Spleen (tissue), 11 donors: ENCODE measurements around the gene CXXC1. TPM values are rescaled to one million over a fixed set of nuclear protein-coding genes. Genes with fewer than 3 reads are reported as not detected.
A peak's percentile ranks its signal among the peaks of the same experiment; 100 is the strongest.
"Not testable (repeated sequence)": the region's sequence is repeated elsewhere in the genome, so short reads cannot be mapped to it uniquely, and the experiment has no call there.

Experiments
- DNase-seq: peaks from one replicate; pipeline ENCODE4 v3.0.0-alpha.2; 2020
- H3K27ac ChIP-seq, 8 donors: fragments of 200-600 bp; sonication (generic) in 7 of 8; 1 replicate in 4 of 8; 2 replicates in 4 of 8; pipeline versions ENCODE4 v1.5.0 to v1.8.0; 2016 to 2021; ENCODE audit warnings: inconsistent platforms in 4 of 8, mild to moderate bottlenecking in 4 of 8, moderate library complexity in 1 of 8
- H3K27me3 ChIP-seq, 7 donors: fragments of 200-600 bp; sonication (generic) in 6 of 7; replicated peaks in 1 of 7; 1 replicate in 4 of 7; 2 replicates in 3 of 7; pipeline versions ENCODE4 v1.5.0 to v1.8.0; 2016 to 2021; ENCODE audit warnings: inconsistent platforms in 3 of 7, mild to moderate bottlenecking in 1 of 7
- H3K36me3 ChIP-seq, 6 donors: fragments of 200-600 bp; sonication (generic) in 5 of 6; 1 replicate in 4 of 6; 2 replicates in 2 of 6; pipeline versions ENCODE4 v1.5.0 to v1.8.0; 2016 to 2021; ENCODE audit warnings: inconsistent platforms in 2 of 6
- H3K4me1 ChIP-seq, 6 donors: fragments of 200-600 bp; sonication (generic) in 5 of 6; 1 replicate in 3 of 6; 2 replicates in 3 of 6; pipeline versions ENCODE4 v1.5.0 to v1.8.0; 2016 to 2021; ENCODE audit warnings: inconsistent platforms in 3 of 6
- H3K4me3 ChIP-seq, 8 donors: fragments of 200-600 bp; sonication (generic) in 7 of 8; 1 replicate in 4 of 8; 2 replicates in 4 of 8; pipeline versions ENCODE4 v1.5.0 to v1.8.0; 2016 to 2021; ENCODE audit warnings: inconsistent platforms in 4 of 8, mild to moderate bottlenecking in 4 of 8, moderate library complexity in 2 of 8
- H3K9me3 ChIP-seq, 8 donors: fragments of 200-600 bp; sonication (generic) in 7 of 8; 1 replicate in 4 of 8; 2 replicates in 4 of 8; pipeline versions ENCODE4 v1.5.0 to v1.8.0; 2016 to 2021; ENCODE audit warnings: inconsistent platforms in 4 of 8
- POLR2A ChIP-seq, 3 donors: fragments of 450-650 bp; IDR thresholded peaks; one replicate each; pipeline ENCODE4 v1.5.1; 2017; ENCODE audit warnings: antibody characterized with exemption in 3 of 3, mild to moderate bottlenecking in 1 of 3
- POLR2AphosphoS5 ChIP-seq, 3 donors: sonication (generic); formaldehyde crosslinking; IDR thresholded peaks; one replicate each; pipeline ENCODE4 v1.5.1; 2017; ENCODE audit warnings: antibody characterized with exemption in 3 of 3
- WGBS, 5 donors: extraction: QIAGEN DNeasy Blood & Tissue Kit in 3 of 5; methylation state at CpG; one replicate each; pipeline versions ENCODE4 v1.1.5 to v1.1.7; 2013 to 2018; 5-methylcytosine and 5-hydroxymethylcytosine counted together
- intact Hi-C: fragments of 100-400 bp; cut with DNase I; formaldehyde crosslinking; loops from one replicate; pipeline ENCODE4 v1.15.0; 2023; ENCODE audit warnings: low total_unique reads
- polyA plus RNA-seq, 3 donors: library from polyadenylated mRNA; stranded (reverse); fragments of 200-250 nt; gene quantifications; one replicate each; pipeline ENCODE4 v1.2.1, GENCODE V29; 2013
- total RNA-seq, 7 donors: library from RNA; depleted of rRNA in 3 of 7; stranded (reverse); fragments of >200 nt in 3 of 7; fragmentation: NEBNext Ultra II Directional in 4 of 7; extraction: Animal tissue kit (Norgen Biotek cat#: 25700) in 4 of 7; gene quantifications; one replicate each; pipeline versions ENCODE4 v1.1.0 to v1.2.1, GENCODE V29; 2016 to 2021
- TF ChIP-seq, protein P1 (sequence below), 11 experiments: fragments of 200-600 bp in 7 of 11; fragments of 450-650 bp in 4 of 11; sonication (generic) in 4 of 11; IDR thresholded peaks in 8 of 11; conservative IDR thresholded peaks in 3 of 11; 1 replicate in 7 of 11; 2 replicates in 4 of 11; pipeline versions ENCODE4 v1.4.0 to v1.8.0; 2016 to 2021; ENCODE audit warnings: antibody characterized with exemption in 11 of 11, inconsistent platforms in 4 of 11, mild to moderate bottlenecking in 1 of 11
- donor health status: healthy with polysubstance abuse.
- donor health status: DM: no; HTN: no; CAD: no; lungs with moderate emphysema.
- donor health status: DM: no; HTN: no; CAD: no.
- donor health status: Bipolar disorder and iron deficiency.
- donor health status: healthy.
- donor health status: DM: no; HTN: no; CAD: no.
- donor health status: DM: yes; HTN: yes; CAD: no.

The CXXC1 gene
- total and polyA plus RNA-seq, 10 donors = 53.6 to 129 (median 102) TPM

DNA sequence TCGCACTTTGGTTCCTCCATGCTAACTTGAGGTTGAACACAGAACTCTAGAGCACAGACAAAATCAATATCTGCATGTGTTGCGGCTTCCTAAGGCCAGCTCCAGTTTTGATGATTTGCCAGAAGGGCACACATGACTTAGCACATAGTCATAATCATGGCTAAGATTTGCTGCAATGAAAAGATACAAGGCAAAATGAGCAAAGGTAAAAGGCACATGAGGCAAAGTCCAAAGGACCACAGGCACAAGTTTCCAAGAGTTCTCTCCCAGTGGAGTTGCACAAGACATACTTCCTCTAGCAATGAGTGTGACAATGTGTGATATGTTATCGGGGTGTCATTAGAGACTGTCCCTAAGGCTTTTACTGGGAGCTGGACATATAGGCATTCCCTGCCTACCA lies 24.2 kb upstream of the CXXC1 start:
- no peak overlapping the region for H3K27ac ChIP-seq
- intact Hi-C loops = no loop called here
- H3K36me3 ChIP-seq = no peaks in the 10 kb centered on the region
- no peak for DNase-seq
- peaks cover 3 to 70% (median 37%) of the 10 kb centered on the region in 6 donors for H3K4me1 ChIP-seq
- H3K4me3 ChIP-seq = no peak overlapping the region
- WGBS, 5 donors = 78 to 93% (median 86%) methylated on average over 3 of the region's 3 CpGs
- TF ChIP-seq POLR2A (IDR thresholded peaks at IDR 0.05) (no peak), POLR2AphosphoS5 (IDR thresholded peaks at IDR 0.05) (no peak)
- TF ChIP-seq, protein P1, sequence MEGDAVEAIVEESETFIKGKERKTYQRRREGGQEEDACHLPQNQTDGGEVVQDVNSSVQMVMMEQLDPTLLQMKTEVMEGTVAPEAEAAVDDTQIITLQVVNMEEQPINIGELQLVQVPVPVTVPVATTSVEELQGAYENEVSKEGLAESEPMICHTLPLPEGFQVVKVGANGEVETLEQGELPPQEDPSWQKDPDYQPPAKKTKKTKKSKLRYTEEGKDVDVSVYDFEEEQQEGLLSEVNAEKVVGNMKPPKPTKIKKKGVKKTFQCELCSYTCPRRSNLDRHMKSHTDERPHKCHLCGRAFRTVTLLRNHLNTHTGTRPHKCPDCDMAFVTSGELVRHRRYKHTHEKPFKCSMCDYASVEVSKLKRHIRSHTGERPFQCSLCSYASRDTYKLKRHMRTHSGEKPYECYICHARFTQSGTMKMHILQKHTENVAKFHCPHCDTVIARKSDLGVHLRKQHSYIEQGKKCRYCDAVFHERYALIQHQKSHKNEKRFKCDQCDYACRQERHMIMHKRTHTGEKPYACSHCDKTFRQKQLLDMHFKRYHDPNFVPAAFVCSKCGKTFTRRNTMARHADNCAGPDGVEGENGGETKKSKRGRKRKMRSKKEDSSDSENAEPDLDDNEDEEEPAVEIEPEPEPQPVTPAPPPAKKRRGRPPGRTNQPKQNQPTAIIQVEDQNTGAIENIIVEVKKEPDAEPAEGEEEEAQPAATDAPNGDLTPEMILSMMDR (IDR thresholded peaks at IDR 0.05 in 8 of 11, conservative IDR thresholded peaks at IDR 0.05 in 3 of 11) = no peak
- H3K9me3 ChIP-seq = no peaks in the 10 kb centered on the region
- H3K27me3 ChIP-seq = no peaks in the 10 kb centered on the region

DNA sequence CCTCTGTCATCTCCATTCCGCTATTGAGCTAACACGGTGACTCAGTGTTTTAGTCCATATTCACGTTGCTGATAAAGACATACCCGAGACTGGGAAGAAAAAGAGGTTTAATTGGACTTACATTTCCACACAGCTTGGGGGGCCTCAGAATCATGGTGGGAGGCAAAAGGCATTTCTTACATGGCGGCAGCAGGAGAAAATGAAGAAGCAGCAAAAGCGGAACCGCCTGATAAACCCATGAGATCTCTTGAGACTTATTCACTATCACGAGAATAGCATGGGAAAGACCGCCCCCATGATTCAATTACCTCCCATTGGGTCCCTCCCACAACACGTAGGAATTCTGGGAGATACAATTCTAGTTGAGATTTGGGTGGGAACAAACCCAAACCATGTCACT lies 22.6 kb upstream of the CXXC1 start:
- no peak for DNase-seq
- H3K27me3 ChIP-seq = no peaks in the 10 kb centered on the region
- H3K4me3 ChIP-seq = no peak overlapping the region
- 87 to 94% (median 89%) methylated on average over 10 of the region's 10 CpGs for WGBS, 5 donors
- intact Hi-C loops = no loop called here
- H3K36me3 ChIP-seq = no peaks in the 10 kb centered on the region
- TF ChIP-seq, protein P1 (IDR thresholded peaks at IDR 0.05 in 8 of 11, conservative IDR thresholded peaks at IDR 0.05 in 3 of 11) = no peak
- peaks cover 0 to 5% (median 1%) of the 10 kb centered on the region in 8 donors for H3K9me3 ChIP-seq
- H3K4me1 ChIP-seq = peaks cover 3 to 58% (median 30%) of the 10 kb centered on the region in 6 donors
- no peak overlapping the region for H3K27ac ChIP-seq

DNA sequence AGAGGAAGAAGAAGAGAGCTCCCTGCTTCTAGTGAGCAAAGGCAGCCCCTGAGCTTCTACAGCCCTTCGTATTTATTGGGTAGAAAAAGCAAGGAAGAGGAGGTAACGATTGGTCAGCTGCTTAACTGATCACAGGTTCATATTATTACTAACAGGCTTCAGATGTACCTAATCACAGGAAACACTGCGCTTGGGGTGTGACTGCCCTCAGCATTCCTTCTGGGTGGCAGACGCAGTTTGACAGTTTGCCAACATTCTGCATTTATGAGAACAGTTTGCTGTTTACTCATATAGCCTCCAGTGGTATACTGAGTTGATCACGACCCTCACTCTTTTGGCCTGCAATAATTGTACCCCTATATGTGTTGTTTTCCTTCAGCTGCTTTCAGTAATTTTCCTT lies 21.4 kb upstream of the CXXC1 start:
- peaks cover 3 to 48% (median 26%) of the 10 kb centered on the region in 6 donors for H3K4me1 ChIP-seq
- peaks cover 0 to 10% (median 0%) of the 10 kb centered on the region in 7 donors for H3K27me3 ChIP-seq
- H3K36me3 ChIP-seq, DNase-seq, H3K4me3 ChIP-seq, intact Hi-C loops: not testable (repeated sequence)
- WGBS, 5 donors = 65 to 73% (median 67%) methylated on average over 5 of the region's 5 CpGs
- H3K9me3 ChIP-seq = peaks cover 0 to 11% (median 4%) of the 10 kb centered on the region in 8 donors
- peak overlapping the region in 3 of 8 donors; percentile 73 to 76 (median 74) for H3K27ac ChIP-seq

DNA sequence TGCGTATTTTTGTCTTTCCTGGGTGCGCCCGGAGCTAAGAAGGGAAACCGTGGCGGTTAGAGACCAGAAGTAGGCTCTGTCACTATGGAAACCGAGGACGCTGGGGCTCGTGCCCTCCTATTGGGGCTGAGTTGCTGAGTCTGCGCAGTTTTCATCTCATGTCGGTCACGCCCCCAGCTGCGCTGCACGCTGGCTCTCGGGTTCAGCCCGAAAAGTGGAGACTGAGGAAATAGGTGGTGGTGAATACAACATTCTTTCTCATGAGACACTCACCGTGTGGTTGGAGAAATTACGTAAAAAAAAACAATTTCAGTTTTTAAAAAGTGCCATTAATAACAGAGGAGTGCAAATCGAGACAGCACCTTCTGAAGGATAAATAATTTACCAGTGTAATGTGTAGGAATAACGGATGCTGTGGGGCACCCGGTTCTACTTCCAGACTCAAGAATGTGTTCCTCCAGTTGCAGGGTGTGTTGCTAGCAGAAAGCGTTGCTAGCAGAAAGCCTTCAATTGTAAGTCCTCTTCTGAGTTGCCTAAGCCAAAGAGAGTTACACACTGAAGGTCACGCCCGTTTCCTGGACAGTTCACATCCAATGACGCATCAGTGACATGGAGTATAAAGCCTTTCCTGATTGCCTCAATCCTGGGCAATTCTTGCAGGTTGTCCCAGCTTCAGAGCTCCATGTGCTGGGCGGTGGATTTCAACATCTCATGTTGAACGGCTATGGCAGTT lies 20.4 kb upstream of the CXXC1 start:
- peaks cover 0 to 11% (median 0%) of the 10 kb centered on the region in 7 donors for H3K27me3 ChIP-seq
- DNase-seq = peak; percentile 96
- 2 to 8% (median 3%) methylated on average over 26 of the region's 26 CpGs for WGBS, 5 donors
- H3K4me1 ChIP-seq = peaks cover 3 to 40% (median 21%) of the 10 kb centered on the region in 6 donors
- peak overlapping the region; percentile 30 to 70 (median 44) for H3K4me3 ChIP-seq
- intact Hi-C loops = no loop called here
- TF ChIP-seq POLR2A (IDR thresholded peaks at IDR 0.05) = no peak
- TF ChIP-seq POLR2AphosphoS5 (IDR thresholded peaks at IDR 0.05) = peak in 2 of 3 donors; percentile 54 to 69
- TF ChIP-seq, protein P1 (IDR thresholded peaks at IDR 0.05 in 8 of 11, conservative IDR thresholded peaks at IDR 0.05 in 3 of 11) = no peak
- peak overlapping the region in 5 of 8 donors; percentile 35 to 76 (median 73) for H3K27ac ChIP-seq
- H3K36me3 ChIP-seq = no peaks in the 10 kb centered on the region
- H3K9me3 ChIP-seq = peaks cover 0 to 11% (median 4%) of the 10 kb centered on the region in 8 donors
